Nephron progenitor cell (in vitro differentiated cells): ENCODE measurements around the gene VPS13A.
"Not testable (repeated sequence)": the region's sequence is repeated elsewhere in the genome, so short reads cannot be mapped to it uniquely, and the experiment has no call there.

ENCODE experiments used
- DNase-seq: peaks from one replicate; pipeline ENCODE4 v3.0.0; 2021
- H3K27ac Mint-ChIP-seq: 2 replicates; pipeline ENCODE4 v1.8.0; 2021; ENCODE audit warnings: mild to moderate bottlenecking, moderate library complexity, mixed read lengths
- H3K27me3 Mint-ChIP-seq: 2 replicates; pipeline ENCODE4 v1.8.0; 2021; ENCODE audit warnings: mild to moderate bottlenecking, low read depth, mixed read lengths; ENCODE audit not compliant: poor library complexity
- H3K36me3 Mint-ChIP-seq: 2 replicates; pipeline ENCODE4 v1.8.0; 2021; ENCODE audit warnings: low read depth, mixed read lengths
- H3K4me1 Mint-ChIP-seq: 2 replicates; pipeline ENCODE4 v1.8.0; 2021; ENCODE audit warnings: mixed read lengths
- H3K4me3 Mint-ChIP-seq: 2 replicates; pipeline ENCODE4 v1.8.0; 2021; ENCODE audit warnings: mild to moderate bottlenecking, moderate library complexity, mixed read lengths
- H3K9me3 Mint-ChIP-seq: 2 replicates; pipeline ENCODE4 v1.8.0; 2021; ENCODE audit warnings: mild to moderate bottlenecking, moderate library complexity, mixed read lengths
- CTCF ChIP-seq: fragments of 200-600 bp; sonication (generic); IDR thresholded peaks from 2 replicates; pipeline ENCODE4 v1.5.0; 2021; ENCODE audit warnings: antibody characterized with exemption

The VPS13A gene

GRCh38 chr9:77375956-77376532 is 198.7 kb downstream of the VPS13A start:
- no peak for DNase-seq
- Mint-ChIP-seq H3K9me3 (peaks cover 8% of the 10 kb centered on the region), H3K27ac (peak overlapping the region; percentile 1), H3K4me3 (no peak overlapping the region), H3K36me3 (peaks cover 46% of the 10 kb centered on the region), H3K27me3 (peaks cover 3% of the 10 kb centered on the region), H3K4me1 (peaks cover 6% of the 10 kb centered on the region)
- TF ChIP-seq CTCF: no peak

- DNase-seq: no peak
- Mint-ChIP-seq H3K9me3 (no peaks in the 10 kb centered on the region), H3K4me1 (no peaks in the 10 kb centered on the region), H3K36me3 (peaks cover 11% of the 10 kb centered on the region), H3K4me3 (no peak overlapping the region), H3K27me3 (peaks cover 3% of the 10 kb centered on the region), H3K27ac (no peak overlapping the region)
- TF ChIP-seq CTCF: no peak
Observed at GRCh38 chr9:77384406-77384805, 207.1 kb downstream of the VPS13A start.

- H3K4me3 Mint-ChIP-seq: no peak overlapping the region
- H3K27ac Mint-ChIP-seq: no peak overlapping the region
- H3K9me3 Mint-ChIP-seq: no peaks in the 10 kb centered on the region
- peaks cover 13% of the 10 kb centered on the region for H3K36me3 Mint-ChIP-seq
- no peak for DNase-seq
- no peaks in the 10 kb centered on the region for H3K4me1 Mint-ChIP-seq
- H3K27me3 Mint-ChIP-seq: no peaks in the 10 kb centered on the region
- no peak for TF ChIP-seq CTCF
Observed at GRCh38 chr9:77386187-77386586, 208.9 kb downstream of the VPS13A start.

- H3K27me3 Mint-ChIP-seq: no peaks in the 10 kb centered on the region
- no peak for DNase-seq
- peaks cover 18% of the 10 kb centered on the region for H3K36me3 Mint-ChIP-seq
- H3K4me3 Mint-ChIP-seq: no peak overlapping the region
- peaks cover 5% of the 10 kb centered on the region for H3K9me3 Mint-ChIP-seq
- H3K27ac Mint-ChIP-seq: no peak overlapping the region
- no peak for TF ChIP-seq CTCF
- no peaks in the 10 kb centered on the region for H3K4me1 Mint-ChIP-seq
Observed at GRCh38 chr9:77391834-77392233, 214.5 kb downstream of the VPS13A start.

GRCh38 chr9:77392328-77392727 is 215.0 kb downstream of the VPS13A start:
- Mint-ChIP-seq H3K27me3 (no peaks in the 10 kb centered on the region), H3K4me3 (no peak overlapping the region), H3K9me3 (peaks cover 5% of the 10 kb centered on the region), H3K36me3 (peaks cover 18% of the 10 kb centered on the region), H3K27ac (no peak overlapping the region), H3K4me1 (no peaks in the 10 kb centered on the region)
- no peak for DNase-seq
- no peak for TF ChIP-seq CTCF

- DNase-seq, H3K4me1 Mint-ChIP-seq, H3K27ac Mint-ChIP-seq, H3K4me3 Mint-ChIP-seq, H3K36me3 Mint-ChIP-seq, H3K27me3 Mint-ChIP-seq, H3K9me3 Mint-ChIP-seq: not testable (repeated sequence)
Observed at GRCh38 chr9:77398581-77398980, 221.2 kb downstream of the VPS13A start.
